ENCODE data around the gene ZSCAN5C.
"Not testable (repeated sequence)": the region's sequence is repeated elsewhere in the genome, so short reads cannot be mapped to it uniquely, and the experiment has no call there.

DNA sequence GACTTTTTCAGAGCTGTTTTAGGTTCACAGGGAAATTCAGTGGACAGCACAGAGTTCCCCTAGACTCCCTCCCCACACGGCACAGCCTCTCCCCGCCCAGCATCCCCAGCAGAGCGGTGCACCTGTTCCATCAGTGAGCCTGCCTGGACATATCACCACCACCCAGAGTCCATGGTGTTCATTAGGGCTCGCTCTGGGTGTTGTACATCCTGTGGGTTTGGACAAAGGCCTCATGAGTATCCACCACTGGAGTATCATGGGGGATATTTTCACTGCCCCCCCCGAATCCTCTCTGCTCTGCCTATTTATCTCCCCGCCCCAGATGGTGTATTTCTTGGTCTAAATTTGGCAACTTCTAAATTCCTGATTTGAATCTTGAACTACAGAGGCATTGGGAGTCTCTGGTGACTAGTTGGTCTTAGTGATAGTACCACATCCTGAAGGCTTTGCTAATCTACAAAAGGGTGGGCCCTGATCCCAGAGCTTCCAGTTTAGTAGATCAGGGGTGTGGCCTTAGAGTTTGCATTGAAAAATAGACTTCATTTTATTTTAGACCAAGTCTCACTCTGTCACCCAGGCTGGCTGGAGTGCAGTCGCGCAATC, 46.8 kb downstream of the ZSCAN5C start:
- TF ChIP-seq CTCF (IDR thresholded peaks at IDR 0.05; ENCODE audit: poor library complexity); EZH2 (IDR thresholded peaks at IDR 0.05; ENCODE audit: borderline replicate concordance); EZH2phosphoT487 (IDR thresholded peaks at IDR 0.05; ENCODE audit: low read depth, severe bottlenecking, unreplicated experiment): not testable (repeated sequence)

All from hepatocyte (in vitro differentiated cells).